HG02588 (cell line): ENCODE measurements around the gene ATP6V0E1.

Experiments used
- ATAC-seq: cut with Tn5 transposase; IDR thresholded peaks from one replicate; pipeline ENCODE4 v1.9.1; 2021; ENCODE audit warnings: mild to moderate bottlenecking, moderate library complexity; ENCODE audit not compliant: unreplicated experiment

ATP6V0E1 gene

DNA sequence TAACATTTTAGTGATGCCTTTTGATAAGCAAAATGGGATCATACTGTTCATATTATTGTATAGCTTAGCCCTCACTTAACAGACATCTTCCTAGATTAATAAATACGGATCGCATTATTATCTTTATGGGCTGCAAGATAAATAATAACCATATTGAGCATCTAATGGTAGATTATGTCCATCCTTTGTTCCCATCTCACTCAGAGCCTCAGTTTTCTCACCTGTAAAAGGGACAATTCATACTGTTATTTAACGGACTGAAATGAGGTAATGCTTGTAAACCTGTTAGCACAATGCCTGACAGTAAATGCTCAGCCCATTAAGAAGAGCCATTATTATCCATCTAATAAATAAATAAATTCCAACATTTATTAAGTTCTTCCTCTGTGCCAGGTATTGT is 27.3 kb upstream of the ATP6V0E1 start:
- ATAC-seq = no peak

DNA sequence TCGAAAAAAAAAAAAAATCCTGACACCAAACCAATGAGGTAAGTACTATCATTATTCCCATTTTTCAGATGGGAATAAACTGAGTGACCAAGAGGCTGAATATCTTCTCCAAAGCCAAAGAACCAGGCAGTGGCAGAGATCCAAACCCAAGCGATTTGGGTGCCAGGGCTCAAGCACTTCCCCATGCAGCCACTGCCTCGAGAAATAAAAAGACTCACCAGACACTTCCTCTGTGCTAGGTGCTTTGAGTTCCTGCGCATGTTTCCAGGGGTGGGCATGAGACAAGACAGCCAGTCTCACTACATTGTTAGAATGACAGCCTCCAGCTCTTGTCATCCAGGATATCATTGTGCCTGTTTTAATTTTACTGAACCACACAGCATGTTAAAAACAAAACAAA is 26.6 kb upstream of the ATP6V0E1 start:
- ATAC-seq = no peak

DNA sequence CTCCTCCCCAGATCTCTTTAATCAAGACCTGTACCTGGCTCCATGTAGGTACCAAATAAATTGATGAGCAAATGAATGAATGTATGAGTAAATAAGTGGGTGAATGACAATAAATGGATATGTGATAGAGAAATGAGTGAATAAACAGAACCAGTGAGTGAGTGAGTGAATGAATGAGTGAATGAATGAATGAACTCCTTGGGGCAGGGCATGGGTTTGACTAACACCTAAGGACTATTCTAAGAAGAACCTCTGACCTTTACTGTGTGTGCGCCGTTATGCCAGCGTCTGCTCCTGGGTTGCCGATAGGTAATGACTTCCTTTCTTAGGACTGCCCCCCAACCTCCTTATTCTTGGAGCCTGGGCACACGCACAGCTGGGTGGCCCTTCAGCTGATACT is 26.1 kb upstream of the ATP6V0E1 start:
- ATAC-seq = no peak

DNA sequence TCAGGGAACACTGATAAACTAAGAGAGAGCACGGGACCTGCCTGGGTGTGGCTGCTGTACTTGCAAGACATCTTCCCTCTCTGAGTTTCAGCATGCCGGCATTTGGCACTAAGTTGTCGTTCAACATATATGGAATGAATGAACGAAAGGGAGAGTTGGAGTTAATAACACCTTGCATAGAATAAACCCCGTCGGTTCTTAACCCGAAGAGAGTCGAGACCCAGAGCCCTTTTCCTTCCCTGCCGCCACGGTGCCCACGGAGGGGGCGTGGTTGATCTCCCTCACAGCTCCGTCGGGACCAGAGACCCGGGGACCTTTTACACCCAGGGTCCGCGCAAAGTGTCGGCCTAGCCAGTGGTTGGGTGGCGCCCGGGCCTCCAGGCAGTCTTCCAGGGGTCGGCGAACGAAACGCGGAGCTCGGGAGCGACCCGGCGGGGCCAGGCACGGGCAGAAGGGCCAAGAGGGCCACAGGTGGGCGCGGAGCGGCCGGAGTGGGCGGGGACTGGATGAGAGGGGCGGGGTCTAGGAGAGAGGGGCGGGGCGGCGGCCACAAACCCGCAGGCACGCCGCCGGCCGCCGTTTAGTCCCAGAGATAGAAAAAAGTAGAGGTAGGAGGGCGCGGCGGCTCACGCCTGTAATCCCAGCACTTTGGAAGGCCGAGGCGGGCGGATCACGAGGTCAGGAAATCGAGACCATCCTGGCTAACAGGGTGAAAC is 25.1 kb upstream of the ATP6V0E1 start:
- ATAC-seq = peak; percentile 59

DNA sequence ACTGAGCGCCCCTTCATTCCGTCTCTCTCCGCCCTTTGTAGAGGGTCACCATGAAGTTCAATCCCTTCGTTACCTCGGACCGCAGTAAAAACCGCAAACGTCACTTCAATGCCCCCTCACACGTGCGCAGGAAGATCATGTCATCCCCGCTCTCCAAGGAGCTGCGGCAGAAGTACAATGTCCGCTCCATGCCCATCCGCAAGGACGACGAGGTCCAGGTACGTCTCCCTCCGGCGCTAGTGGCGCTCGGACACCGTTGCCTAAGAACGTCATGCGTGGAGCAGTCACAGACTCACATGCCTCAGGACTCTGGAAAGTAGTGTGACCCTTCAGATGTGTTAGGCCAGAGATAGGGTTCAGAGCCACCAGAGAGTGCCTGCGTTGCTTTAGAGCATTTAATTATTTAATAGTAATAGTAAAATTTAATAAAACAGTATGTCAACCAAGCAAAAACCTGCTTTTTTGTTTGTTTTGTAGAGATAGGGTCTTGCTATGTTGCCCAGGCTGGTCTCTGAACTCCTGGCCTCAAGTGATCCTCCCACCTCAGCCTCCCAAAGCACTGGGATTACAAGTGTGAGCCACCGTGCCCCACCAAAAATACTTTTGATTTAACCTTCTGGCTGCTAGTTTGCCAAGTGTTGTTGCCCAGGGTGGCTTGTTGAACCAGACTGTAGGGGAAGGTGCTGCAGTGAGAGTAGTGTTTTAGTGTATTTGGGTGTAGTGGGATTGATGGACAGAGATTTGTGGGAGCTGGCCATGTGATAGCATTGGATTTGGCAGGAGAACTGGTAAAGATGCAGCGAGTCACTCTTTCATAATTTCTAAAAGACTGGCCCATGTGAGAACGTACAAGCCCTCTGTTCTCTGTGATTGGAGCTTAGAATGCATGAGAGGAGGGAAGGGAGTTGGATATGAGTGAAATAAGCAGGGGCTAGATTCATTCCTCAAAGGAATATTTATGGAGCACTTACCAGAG is 23.5 kb upstream of the ATP6V0E1 start:
- ATAC-seq = no peak

DNA sequence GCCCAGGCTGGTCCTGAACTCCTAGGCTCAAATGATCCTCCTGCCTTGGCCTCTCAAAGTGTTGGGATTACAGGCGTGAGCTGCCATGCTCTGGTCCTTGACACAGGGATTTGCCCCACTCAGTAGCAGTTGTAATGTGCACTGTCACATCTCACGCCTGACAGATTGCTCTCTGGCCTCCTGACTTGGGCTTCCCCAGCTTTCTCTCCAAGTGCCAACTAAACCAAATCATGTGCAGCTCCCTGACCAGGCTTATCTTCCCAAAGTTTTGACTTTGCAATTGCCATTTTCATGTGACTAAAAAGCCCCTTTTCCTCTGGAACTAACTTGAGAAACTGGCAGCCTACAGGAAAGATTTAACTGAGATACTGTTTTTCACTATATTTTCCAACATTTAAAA is 13.7 kb upstream of the ATP6V0E1 start:
- no peak for ATAC-seq

DNA sequence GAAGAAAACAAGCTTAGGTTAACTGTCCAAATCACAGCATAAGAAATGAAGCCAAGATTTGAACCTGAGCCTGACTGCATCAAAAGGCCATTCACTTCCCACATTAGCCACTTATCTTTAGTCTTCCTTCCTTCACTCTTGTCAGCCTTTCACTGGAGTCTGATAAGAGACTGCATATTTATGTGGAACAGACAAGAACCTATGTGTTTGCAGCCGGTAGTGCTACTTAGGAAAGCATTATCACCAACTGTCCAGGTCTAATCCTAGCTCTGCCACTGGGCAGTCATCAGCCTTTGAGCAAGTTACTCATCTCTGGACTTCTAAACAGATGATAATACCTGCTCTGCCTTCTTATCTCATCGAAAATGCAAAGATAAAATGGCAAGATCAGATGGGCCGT is 12.1 kb upstream of the ATP6V0E1 start:
- ATAC-seq = no peak

DNA sequence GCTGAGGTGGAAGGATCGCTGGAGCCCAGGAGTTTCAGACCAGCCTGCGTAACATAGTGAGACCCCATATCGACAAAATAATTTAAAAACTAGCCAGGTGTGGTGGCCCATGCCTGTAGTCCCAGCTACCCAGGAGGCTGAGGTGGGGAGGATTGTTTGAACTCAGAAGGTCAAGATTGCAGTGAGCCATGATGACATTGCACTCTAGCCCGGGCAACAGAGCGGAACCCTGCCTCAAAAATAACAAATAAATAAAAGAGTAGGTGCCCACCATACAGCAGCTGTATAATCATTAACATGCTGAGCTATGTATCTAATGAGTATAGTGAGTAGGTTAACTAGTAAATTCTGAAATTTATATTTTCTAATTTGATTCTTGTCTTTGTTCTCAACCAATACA is 11.0 kb upstream of the ATP6V0E1 start:
- no peak for ATAC-seq

DNA sequence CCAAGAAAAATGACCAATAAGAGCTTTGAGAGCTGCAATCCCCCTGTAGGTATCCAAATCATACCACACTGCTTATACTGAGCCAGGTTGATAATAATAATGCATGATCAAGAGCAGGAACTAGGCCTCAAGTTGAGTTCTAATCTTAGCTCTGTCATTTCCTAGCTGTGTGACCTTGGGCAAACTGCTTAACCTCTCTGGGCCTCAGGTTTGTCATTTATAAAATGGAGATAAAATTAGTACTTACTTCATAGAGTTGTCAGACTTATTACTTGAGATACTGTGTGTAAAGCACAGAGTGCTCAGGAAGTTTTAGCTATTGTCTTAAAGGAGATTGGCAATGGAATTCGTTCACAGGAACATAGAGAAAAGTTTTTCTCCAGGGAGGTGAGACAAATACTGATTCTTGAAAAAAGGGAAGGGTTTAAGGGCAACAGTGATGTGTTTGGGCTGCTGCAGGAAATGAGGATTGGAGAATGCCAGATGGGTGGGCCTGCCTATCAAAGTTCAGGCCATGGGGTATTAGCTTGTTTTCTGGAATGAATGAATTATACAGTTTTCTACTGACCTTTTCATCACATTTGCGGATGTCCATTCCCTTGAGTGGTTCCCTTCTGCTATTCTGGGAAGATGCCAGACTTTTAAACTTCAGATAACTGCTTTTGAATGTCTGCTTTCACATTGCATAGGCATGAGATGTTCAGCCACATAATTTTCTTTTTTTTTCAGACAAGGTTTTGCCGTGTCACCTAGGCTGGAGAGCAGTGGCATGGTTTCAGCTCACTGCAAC is 10.2 kb upstream of the ATP6V0E1 start:
- ATAC-seq = no peak

DNA sequence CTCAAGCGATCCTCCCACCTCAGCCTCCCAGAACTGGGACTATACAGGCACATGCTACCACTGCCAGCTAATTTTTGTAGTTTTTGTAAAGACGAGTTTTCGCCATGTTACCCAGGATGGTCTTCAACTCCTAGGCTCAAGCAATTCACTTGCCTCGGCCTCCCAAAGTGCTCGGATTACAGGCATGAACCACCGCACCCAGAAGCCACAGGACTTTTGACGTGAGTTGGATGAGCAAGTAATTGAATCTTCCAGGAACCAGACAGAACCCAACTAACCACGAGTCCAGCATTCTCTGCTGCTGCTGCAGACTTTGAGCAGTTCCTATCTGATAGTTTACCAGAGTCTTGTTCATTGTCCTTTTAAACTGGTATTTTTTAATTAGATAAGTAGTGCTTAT is 9.6 kb upstream of the ATP6V0E1 start:
- no peak for ATAC-seq

DNA sequence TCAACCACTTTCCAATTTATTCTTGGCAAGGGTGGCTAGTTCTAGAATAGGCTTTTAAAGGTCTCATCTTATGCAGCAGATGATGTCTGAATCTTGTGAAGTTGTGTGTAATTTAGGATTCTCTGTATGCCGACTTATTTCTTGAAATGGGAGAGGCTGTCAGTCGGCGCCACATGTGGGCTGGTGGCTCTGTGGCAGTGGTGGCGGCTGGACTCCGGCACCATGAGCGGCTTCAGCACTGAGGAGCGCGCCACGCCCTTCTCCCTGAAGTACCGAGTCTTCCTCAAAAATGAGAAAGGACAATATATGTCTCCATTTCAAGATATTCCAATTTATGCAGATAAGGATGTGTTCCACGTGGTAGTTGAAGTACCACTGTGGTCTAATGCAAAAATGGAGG is 8.3 kb upstream of the ATP6V0E1 start:
- ATAC-seq = no peak

DNA sequence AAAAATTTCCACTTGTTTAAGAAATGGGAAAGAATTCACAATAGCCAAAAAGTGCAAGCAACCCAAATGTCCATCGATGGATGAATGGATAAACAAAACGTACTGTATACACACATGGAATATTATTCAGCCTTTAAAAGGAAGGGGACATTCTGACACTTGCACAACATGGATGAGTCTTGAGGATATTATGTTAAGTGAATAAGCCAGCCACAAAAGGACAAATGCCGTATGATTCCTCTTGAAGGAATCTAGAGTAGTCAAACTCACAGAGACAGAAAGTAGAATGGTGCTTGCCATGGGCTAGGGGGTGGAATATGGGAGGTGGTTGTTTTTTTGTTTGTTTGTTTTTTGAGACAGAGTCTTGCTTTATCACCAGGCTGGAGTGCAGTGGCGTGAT is 3.8 kb upstream of the ATP6V0E1 start:
- ATAC-seq = no peak

DNA sequence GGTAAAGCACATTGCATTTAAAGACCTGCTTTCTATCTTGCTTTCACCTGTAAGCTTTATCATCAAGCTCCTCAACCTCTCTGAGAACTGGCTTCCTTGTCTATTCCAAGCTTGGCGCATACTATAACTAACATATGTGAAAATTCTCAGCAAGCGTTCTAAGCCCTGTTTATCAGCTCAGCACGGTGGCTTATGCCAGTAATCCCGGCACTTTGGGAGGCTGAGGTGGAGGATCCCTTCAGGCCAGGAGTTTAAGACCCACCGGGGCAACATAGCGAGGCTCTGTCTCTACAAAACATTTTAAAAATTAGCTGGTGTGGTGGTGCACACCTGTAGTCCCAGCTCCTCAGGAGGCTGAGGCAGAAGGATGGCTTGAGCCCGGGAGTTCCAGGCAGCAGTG is 1.6 kb upstream of the ATP6V0E1 start:
- no peak for ATAC-seq

DNA sequence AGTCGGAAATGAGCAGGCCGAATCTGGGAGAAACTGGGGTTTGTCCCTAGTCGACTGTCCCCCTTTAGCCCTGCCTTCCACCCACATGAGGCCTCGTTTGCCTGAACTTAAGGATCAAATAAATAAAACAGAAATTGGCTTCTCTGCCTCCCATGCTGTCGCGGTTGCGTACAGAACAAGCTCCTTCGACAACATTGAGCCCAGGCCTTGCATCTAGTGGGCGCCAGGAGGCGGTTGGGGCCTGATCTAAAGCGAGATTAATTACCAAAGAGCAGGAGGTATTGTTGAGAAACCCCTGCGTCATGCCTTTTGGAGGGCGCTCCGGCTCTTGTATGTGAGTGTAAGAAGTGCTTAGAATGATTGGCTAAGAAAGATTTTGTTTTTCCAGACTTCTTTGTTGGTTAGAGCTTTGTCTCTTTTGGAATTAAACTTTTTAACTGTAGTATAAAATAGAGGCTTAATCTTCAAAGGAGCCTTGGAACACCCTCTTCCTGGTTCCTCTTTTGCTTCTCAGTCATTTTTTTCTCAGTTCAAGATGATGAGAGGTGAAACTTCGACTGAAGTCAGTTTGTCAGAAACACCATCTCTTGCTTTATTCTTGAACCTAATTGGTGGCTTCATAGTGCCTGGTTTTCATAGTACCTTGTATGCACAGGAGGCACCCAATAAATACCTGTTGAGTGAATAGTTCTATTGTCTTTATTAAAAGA is 828 bp downstream of the ATP6V0E1 start:
- peak; percentile 52 for ATAC-seq

DNA sequence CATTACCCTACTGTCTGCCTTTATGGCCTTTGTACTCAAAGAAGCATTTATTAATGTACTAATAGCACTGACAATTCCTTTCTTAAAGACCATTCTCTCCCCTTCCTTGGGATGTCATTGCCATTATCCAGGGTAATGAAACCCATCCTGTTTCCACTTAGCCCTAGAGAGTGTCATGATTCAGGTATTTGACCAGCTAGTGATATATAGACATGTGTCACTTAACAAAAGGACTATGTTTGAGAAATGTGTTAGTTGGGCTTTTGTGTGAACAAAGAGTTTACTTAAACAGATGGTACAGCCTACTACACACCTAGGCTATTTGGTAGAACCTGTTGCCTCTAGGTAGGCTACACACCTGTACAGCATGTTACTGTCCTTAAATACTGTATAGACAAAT is 2.0 kb downstream of the ATP6V0E1 start:
- ATAC-seq = no peak

DNA sequence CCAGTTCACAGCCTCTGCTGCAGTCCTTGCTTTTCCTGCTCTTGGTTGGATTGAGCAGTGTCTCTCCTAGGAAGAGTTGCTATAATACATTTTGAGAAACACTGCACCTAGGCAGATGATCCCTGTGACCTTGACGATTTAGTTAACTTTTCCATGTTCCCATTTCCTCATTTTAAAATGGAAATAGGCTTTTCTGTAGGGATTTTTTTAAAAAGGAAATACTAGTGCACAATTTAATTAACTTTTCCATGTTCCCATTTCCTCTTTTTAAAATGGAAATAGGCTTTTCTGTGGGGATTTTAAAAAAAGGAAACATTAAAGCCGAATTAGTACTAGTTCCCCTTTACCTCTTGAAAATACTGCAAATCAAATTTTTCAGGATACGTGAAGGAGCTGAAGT is 4.7 kb downstream of the ATP6V0E1 start:
- no peak for ATAC-seq

DNA sequence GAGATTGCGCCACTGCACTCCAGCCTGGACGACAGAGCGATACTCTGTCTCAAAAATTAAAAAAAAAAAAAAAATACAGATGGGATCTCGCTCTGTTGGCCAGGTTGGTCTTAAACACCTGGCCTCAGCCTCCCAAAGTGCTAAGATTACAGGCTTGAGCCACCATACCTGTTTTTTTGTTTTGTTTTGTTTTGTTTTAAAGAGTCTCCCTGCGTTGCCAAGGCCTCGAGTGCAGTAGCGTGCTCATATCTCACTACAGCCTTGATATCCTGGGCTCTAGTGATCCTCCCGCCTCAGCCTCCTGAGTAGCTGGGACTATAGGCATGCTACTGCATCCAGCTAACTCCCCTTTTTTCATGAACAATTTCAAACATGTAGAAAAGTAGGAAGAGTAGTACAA is 7.2 kb downstream of the ATP6V0E1 start:
- no peak for ATAC-seq

DNA sequence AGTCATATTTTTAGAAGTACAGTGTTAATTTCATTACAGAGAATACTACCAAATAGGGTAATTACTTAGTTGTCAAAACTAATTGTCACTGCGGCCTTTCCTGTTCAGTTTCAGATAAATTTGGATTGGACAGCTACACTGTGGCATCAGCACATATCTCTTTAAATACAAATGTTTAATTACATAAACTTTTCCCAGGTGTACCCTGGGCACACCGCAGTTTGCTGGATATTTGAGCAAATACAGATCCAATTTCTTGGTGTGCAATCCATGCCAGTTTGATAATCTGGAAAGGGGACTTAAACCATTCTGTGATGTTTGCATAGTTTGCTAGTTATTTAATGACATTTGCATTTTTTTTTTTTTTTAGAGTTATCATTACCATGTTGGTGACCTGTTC is 10.8 kb downstream of the ATP6V0E1 start:
- ATAC-seq = no peak

DNA sequence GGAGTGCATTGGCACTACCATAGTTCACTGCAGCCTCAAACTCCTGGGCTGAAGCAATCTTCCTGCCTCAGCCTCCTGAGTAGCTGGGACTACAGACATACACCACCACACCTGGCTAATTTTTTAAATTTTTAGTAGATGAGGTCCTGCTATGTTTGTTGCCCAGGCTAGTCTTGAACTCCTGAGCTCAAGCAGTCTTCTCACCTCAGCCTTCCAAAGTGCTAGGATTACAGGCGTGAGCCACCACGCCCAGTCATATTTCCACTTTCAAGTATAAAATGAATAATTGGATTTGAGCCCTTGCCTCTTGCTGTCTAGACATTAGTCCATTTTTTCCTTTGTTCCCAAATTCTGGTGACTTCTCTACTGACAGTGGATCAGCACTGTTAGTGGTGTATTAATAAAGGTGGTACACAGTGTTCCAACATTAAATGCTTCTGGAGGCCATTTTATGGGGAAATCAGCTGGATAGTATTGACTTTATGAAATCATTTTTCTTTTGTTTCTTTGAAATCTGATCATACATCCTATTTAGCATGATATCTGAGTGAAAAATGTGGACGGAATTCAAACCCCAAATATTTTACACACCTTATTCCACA is 15.9 kb downstream of the ATP6V0E1 start:
- no peak for ATAC-seq

DNA sequence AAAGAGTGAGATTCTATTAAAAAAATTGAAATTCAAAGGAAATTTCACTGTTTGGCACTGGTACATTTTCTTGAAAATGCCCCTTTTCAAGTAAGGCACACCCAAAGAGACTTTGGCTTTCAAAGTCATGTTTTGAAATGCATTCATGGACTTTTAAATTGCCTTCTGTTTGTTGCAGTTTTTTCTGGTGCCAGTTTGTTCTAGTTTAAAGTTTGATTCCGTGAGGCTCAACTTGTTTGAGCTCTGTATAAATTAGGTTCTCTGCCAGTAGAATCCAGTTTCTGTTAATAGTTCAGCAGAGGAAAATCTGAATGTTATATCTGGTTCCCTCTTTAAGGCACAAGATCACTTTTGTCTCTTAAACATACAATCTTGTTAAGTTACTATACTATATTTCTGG is 16.4 kb downstream of the ATP6V0E1 start:
- ATAC-seq = no peak
